ENCODE results near the gene SMIM38.

Gene SMIM38

GRCh38 chr11:69127884-69128283 lies 27.9 kb upstream of the SMIM38 start:
- no peak overlapping the region for H3K4me3 ChIP-seq (ENCODE audit: low read length)
- no peak for DNase-seq (ENCODE audit: low read depth)
- TF ChIP-seq, protein P1, sequence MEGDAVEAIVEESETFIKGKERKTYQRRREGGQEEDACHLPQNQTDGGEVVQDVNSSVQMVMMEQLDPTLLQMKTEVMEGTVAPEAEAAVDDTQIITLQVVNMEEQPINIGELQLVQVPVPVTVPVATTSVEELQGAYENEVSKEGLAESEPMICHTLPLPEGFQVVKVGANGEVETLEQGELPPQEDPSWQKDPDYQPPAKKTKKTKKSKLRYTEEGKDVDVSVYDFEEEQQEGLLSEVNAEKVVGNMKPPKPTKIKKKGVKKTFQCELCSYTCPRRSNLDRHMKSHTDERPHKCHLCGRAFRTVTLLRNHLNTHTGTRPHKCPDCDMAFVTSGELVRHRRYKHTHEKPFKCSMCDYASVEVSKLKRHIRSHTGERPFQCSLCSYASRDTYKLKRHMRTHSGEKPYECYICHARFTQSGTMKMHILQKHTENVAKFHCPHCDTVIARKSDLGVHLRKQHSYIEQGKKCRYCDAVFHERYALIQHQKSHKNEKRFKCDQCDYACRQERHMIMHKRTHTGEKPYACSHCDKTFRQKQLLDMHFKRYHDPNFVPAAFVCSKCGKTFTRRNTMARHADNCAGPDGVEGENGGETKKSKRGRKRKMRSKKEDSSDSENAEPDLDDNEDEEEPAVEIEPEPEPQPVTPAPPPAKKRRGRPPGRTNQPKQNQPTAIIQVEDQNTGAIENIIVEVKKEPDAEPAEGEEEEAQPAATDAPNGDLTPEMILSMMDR (conservative IDR thresholded peaks at IDR 0.05; ENCODE audit: low read depth, low read length), result no peak

DNA sequence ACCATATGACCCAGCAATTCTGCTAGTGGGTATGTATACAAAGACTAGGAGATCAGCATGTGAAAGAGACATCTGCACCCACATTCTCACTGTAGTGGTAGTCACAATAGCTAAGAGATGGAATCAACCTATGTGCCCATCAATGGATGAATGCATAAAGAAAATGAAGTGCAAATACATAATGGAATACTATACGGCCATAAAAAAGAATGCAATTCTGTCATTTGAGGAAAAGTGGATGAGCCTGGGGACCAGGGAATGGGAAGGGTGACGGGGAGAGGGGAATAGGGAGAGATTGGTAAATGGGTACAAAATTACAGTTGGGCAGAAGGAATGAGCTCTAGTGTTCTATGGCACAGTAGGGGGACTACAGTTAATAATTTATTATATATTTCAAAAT lies 26.7 kb upstream of the SMIM38 start:
- no peak for DNase-seq (ENCODE audit: low read depth)
- H3K4me3 ChIP-seq (ENCODE audit: low read length), result no peak overlapping the region
- TF ChIP-seq, protein P1 (conservative IDR thresholded peaks at IDR 0.05; ENCODE audit: low read depth, low read length), result no peak

- no peak overlapping the region for H3K4me3 ChIP-seq (ENCODE audit: low read length)
- TF ChIP-seq, protein P1 (conservative IDR thresholded peaks at IDR 0.05; ENCODE audit: low read depth, low read length), result no peak
- DNase-seq (ENCODE audit: low read depth), result no peak
These were observed 26.1 kb upstream of the SMIM38 start for GRCh38 chr11:69129647-69130046.

DNA sequence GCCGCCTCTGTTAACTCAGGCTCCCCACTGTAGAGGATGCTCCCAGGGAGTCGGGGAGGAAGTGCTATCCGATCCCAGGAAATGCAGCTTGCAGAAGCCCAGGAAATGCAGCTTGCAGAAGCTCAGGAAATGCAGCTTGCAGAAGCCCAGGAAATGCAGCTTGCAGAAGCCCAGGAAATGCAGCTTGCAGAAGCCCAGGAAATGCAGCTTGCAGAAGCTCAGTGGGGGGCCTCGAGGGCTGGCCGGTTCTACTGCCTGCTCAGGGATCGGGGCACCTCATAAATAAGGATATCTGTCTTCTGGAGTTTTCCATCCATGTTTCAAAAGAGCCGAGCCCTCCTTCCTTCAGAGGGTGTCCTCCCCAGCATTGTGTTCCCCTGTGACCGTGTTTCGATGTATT lies 25.1 kb upstream of the SMIM38 start:
- DNase-seq (ENCODE audit: low read depth), result no peak
- no peak overlapping the region for H3K4me3 ChIP-seq (ENCODE audit: low read length)
- TF ChIP-seq, protein P1 (conservative IDR thresholded peaks at IDR 0.05; ENCODE audit: low read depth, low read length), result no peak

- TF ChIP-seq, protein P1 (conservative IDR thresholded peaks at IDR 0.05; ENCODE audit: low read depth, low read length), result no peak
- DNase-seq (ENCODE audit: low read depth), result no peak
- H3K4me3 ChIP-seq (ENCODE audit: low read length), result no peak overlapping the region
These were observed 24.6 kb upstream of the SMIM38 start for GRCh38 chr11:69131121-69131566.

DNA sequence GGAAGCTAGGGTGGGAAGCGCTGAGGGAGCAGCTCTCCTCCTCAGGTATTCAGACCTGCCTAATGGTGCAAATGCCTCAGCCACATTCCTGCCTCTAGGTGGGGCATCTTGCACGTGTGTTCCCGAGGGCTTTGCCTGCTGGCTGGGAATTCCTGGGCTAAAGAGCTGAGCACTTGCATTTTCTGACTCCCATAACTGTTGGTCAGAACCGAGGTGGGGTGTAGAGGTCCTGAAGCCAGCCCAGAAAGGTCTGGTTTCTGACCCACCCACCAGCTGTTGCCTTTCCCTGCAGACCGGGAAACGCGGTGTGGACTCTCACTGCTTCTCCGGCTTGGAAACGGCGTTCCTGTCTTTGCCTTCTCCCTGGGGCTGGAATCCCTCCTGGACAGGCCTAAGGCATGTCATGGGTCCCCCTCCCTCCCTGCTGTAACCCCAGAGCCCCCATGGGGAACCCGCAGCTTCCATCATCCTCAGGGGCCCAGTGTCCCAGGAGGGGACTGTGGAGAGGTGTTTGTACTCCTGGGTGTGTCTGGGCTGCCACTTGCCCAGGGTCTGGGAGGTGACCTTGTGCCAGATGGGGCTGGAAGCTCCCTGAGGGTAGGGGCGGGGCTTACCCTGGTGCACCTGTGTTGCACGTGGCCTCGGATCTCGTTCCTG lies 24.0 kb upstream of the SMIM38 start:
- TF ChIP-seq, protein P1 (conservative IDR thresholded peaks at IDR 0.05; ENCODE audit: low read depth, low read length), result peak; percentile 92
- DNase-seq (ENCODE audit: low read depth), result no peak
- no peak overlapping the region for H3K4me3 ChIP-seq (ENCODE audit: low read length)

- TF ChIP-seq, protein P1 (conservative IDR thresholded peaks at IDR 0.05; ENCODE audit: low read depth, low read length), result no peak
- no peak for DNase-seq (ENCODE audit: low read depth)
- no peak overlapping the region for H3K4me3 ChIP-seq (ENCODE audit: low read length)
These were observed 23.4 kb upstream of the SMIM38 start for GRCh38 chr11:69132301-69132670.
